Spinal cord (tissue), 10 donors: Measurements from ENCODE around the gene PPARGC1A. TPM values are rescaled to one million over a fixed set of nuclear protein-coding genes. Genes with fewer than 3 reads are reported as not detected.

Source experiments
- DNase-seq, 6 donors: peaks; one replicate each; pipeline versions ENCODE4 v3.0.0 to v3.0.0-alpha.2; 2013 to 2015; ENCODE audit warnings: low spot score in 6 of 6, low read depth in 4 of 6
- H3K27ac ChIP-seq: one replicate; pipeline ENCODE4 v1.5.1; 2013; ENCODE audit warnings: low read depth, low read length, control low read depth
- H3K27me3 ChIP-seq: one replicate; pipeline ENCODE4 v1.6.1; 2013; ENCODE audit warnings: low read length; ENCODE audit not compliant: control insufficient read depth, insufficient read depth
- H3K36me3 ChIP-seq: one replicate; pipeline ENCODE4 v1.6.1; 2013; ENCODE audit warnings: low read length; ENCODE audit not compliant: control insufficient read depth, insufficient read depth
- H3K4me1 ChIP-seq: one replicate; pipeline ENCODE4 v1.6.1; 2013; ENCODE audit warnings: low read length; ENCODE audit not compliant: control insufficient read depth, insufficient read depth
- H3K4me3 ChIP-seq: one replicate; pipeline ENCODE4 v1.5.1; 2013; ENCODE audit warnings: low read depth, low read length, control low read depth
- H3K9me3 ChIP-seq: one replicate; pipeline ENCODE4 v1.6.1; 2013; ENCODE audit warnings: low read length; ENCODE audit not compliant: control insufficient read depth, insufficient read depth
- WGBS: methylation state at CpG from one replicate; pipeline ENCODE4 v1.1.5; 2013; ENCODE audit warnings: missing lambda C conversion rate; ENCODE audit not compliant: insufficient coverage; 5-methylcytosine and 5-hydroxymethylcytosine counted together
- polyA plus RNA-seq, 2 donors: library from polyadenylated mRNA; unstranded; fragments of 120-200 nt; gene quantifications; one replicate each; pipeline ENCODE4 v1.2.1, GENCODE V29; 2013; ENCODE audit not compliant: insufficient read length in 2 of 2
- total RNA-seq, 2 donors: library from RNA; depleted of rRNA in 1 of 2; stranded (reverse); fragments of 120-200 nt in 1 of 2; fragments of >200 nt in 1 of 2; gene quantifications; one replicate each; pipeline versions ENCODE4 v1.2.3 to v1.2.4, GENCODE V29; 2013 to 2014
- donor health status: healthy.

Gene PPARGC1A
- total and polyA plus RNA-seq, 4 donors: 12.2 to 18.9 (median 15.0) TPM

- no peaks in the 10 kb centered on the region for H3K36me3 ChIP-seq
- WGBS: no CpG with 5 or more reads among the region's 2 CpGs
- H3K27me3 ChIP-seq: no peaks in the 10 kb centered on the region
- H3K4me3 ChIP-seq: no peak overlapping the region
- no peaks in the 10 kb centered on the region for H3K9me3 ChIP-seq
- H3K4me1 ChIP-seq: no peaks in the 10 kb centered on the region
- no peak for DNase-seq
- H3K27ac ChIP-seq: no peak overlapping the region
Measured at GRCh38 chr4:23911675-23912455, 22.0 kb upstream of the PPARGC1A start.

GRCh38 chr4:23909671-23910070 is 19.8 kb upstream of the PPARGC1A start:
- Histone ChIP-seq H3K36me3 (no peaks in the 10 kb centered on the region), H3K4me1 (no peaks in the 10 kb centered on the region), H3K4me3 (no peak overlapping the region), H3K27ac (no peak overlapping the region), H3K9me3 (no peaks in the 10 kb centered on the region), H3K27me3 (no peaks in the 10 kb centered on the region)
- DNase-seq: no peak
- WGBS: no CpG with 5 or more reads among the region's 1 CpG

GRCh38 chr4:23906839-23907238 is 17.0 kb upstream of the PPARGC1A start:
- Histone ChIP-seq H3K4me3 (no peak overlapping the region), H3K4me1 (no peaks in the 10 kb centered on the region), H3K27ac (no peak overlapping the region), H3K36me3 (no peaks in the 10 kb centered on the region), H3K9me3 (no peaks in the 10 kb centered on the region), H3K27me3 (no peaks in the 10 kb centered on the region)
- DNase-seq: no peak
- 100% methylated on average over 1 of the region's 3 CpGs for whole genome bisulfite sequencing

- no peaks in the 10 kb centered on the region for H3K36me3 ChIP-seq
- 0% methylated on average over 1 of the region's 5 CpGs for WGBS
- peak overlapping the region; percentile 33 for H3K27ac ChIP-seq
- no peaks in the 10 kb centered on the region for H3K27me3 ChIP-seq
- DNase-seq: peak in 2 of 6 donors; percentile 73 to 80
- H3K4me1 ChIP-seq: no peaks in the 10 kb centered on the region
- H3K9me3 ChIP-seq: no peaks in the 10 kb centered on the region
- no peak overlapping the region for H3K4me3 ChIP-seq
Measured at GRCh38 chr4:23904639-23905071, 14.8 kb upstream of the PPARGC1A start.

GRCh38 chr4:23903859-23904438 is 14.1 kb upstream of the PPARGC1A start:
- WGBS: 83% methylated on average over 2 of the region's 7 CpGs
- Histone ChIP-seq H3K4me3 (no peak overlapping the region), H3K9me3 (no peaks in the 10 kb centered on the region), H3K27me3 (no peaks in the 10 kb centered on the region), H3K4me1 (no peaks in the 10 kb centered on the region), H3K27ac (no peak overlapping the region), H3K36me3 (no peaks in the 10 kb centered on the region)
- DNase-seq: peak in 1 of 6 donors; percentile 53

GRCh38 chr4:23902222-23902804 is 12.5 kb upstream of the PPARGC1A start:
- Histone ChIP-seq H3K4me1 (no peaks in the 10 kb centered on the region), H3K36me3 (no peaks in the 10 kb centered on the region), H3K27me3 (no peaks in the 10 kb centered on the region), H3K27ac (no peak overlapping the region), H3K4me3 (no peak overlapping the region), H3K9me3 (no peaks in the 10 kb centered on the region)
- DNase-seq: peak in 1 of 6 donors; percentile 46
- no CpG with 5 or more reads among the region's 4 CpGs for whole genome bisulfite sequencing

- WGBS: 95% methylated on average over 3 of the region's 6 CpGs
- Histone ChIP-seq H3K4me3 (no peak overlapping the region), H3K27ac (no peak overlapping the region), H3K4me1 (no peaks in the 10 kb centered on the region), H3K9me3 (no peaks in the 10 kb centered on the region), H3K36me3 (no peaks in the 10 kb centered on the region), H3K27me3 (no peaks in the 10 kb centered on the region)
- no peak for DNase-seq
Measured at GRCh38 chr4:23900636-23901035, 10.8 kb upstream of the PPARGC1A start.

GRCh38 chr4:23899565-23899964 is 9.7 kb upstream of the PPARGC1A start:
- WGBS: 67% methylated on average over 1 of the region's 4 CpGs
- H3K27ac ChIP-seq: no peak overlapping the region
- H3K9me3 ChIP-seq: no peaks in the 10 kb centered on the region
- no peak for DNase-seq
- no peak overlapping the region for H3K4me3 ChIP-seq
- no peaks in the 10 kb centered on the region for H3K36me3 ChIP-seq
- H3K27me3 ChIP-seq: no peaks in the 10 kb centered on the region
- H3K4me1 ChIP-seq: no peaks in the 10 kb centered on the region

GRCh38 chr4:23897564-23898109 is 7.8 kb upstream of the PPARGC1A start:
- DNase-seq: no peak
- no peaks in the 10 kb centered on the region for H3K9me3 ChIP-seq
- no peaks in the 10 kb centered on the region for H3K4me1 ChIP-seq
- H3K27ac ChIP-seq: no peak overlapping the region
- no peaks in the 10 kb centered on the region for H3K36me3 ChIP-seq
- WGBS: 100% methylated on average over 2 of the region's 4 CpGs
- no peak overlapping the region for H3K4me3 ChIP-seq
- H3K27me3 ChIP-seq: no peaks in the 10 kb centered on the region
